IPS-20b (cell line): Measurements from ENCODE around the gene TMEM273.

Source experiments
- H3K27ac ChIP-seq: one replicate; pipeline ENCODE4 v1.5.1; 2013; ENCODE audit warnings: low read length
- H3K27me3 ChIP-seq: 2 replicates; pipeline ENCODE4 v1.6.1; 2013; ENCODE audit warnings: mild to moderate bottlenecking, low read length, inconsistent platforms; ENCODE audit not compliant: insufficient read depth
- H3K36me3 ChIP-seq: 2 replicates; pipeline ENCODE4 v1.6.1; 2013; ENCODE audit warnings: low read depth, mild to moderate bottlenecking, inconsistent platforms, low read length, moderate library complexity; ENCODE audit not compliant: insufficient read depth
- H3K4me1 ChIP-seq: 2 replicates; pipeline ENCODE4 v1.6.1; 2013; ENCODE audit warnings: mild to moderate bottlenecking, control low read depth, inconsistent platforms, low read length, moderate library complexity; ENCODE audit not compliant: insufficient read depth
- H3K4me3 ChIP-seq: 2 replicates; pipeline ENCODE4 v1.5.1; 2013; ENCODE audit warnings: mild to moderate bottlenecking, low read length, inconsistent platforms
- H3K9ac ChIP-seq: 2 replicates; pipeline ENCODE4 v1.6.1; 2013; ENCODE audit warnings: low read depth, mild to moderate bottlenecking, inconsistent platforms, low read length, moderate library complexity
- H3K9me3 ChIP-seq: 2 replicates; pipeline ENCODE4 v1.6.1; 2013; ENCODE audit warnings: mild to moderate bottlenecking, low read depth, low read length, inconsistent platforms; ENCODE audit not compliant: insufficient read depth

Gene TMEM273

GRCh38 chr10:49133706-49134248 is 54.4 kb downstream of the TMEM273 start, which contains the start of gene FAM170B:
TSS of gene FAM170B (minus strand) at chr10:49134021. CDS start at chr10:49133918, 103 bp downstream.
- no peaks in the 10 kb centered on the region for H3K27me3 ChIP-seq
- H3K36me3 ChIP-seq = no peaks in the 10 kb centered on the region
- no peak within 1 kb of the TSS for H3K27ac ChIP-seq
- H3K9me3 ChIP-seq = no peaks in the 10 kb centered on the region; the same call in 1 of the 2 replicates
- H3K4me1 ChIP-seq = no peaks in the 10 kb centered on the region
- H3K9ac ChIP-seq = no peak within 1 kb of the TSS
- no peak within 1 kb of the TSS for H3K4me3 ChIP-seq

GRCh38 chr10:49132362-49132737 is 55.8 kb downstream of the TMEM273 start:
- no peak overlapping the region for H3K27ac ChIP-seq
- no peaks in the 10 kb centered on the region for H3K27me3 ChIP-seq

GRCh38 chr10:49131507-49132361 is 56.5 kb downstream of the TMEM273 start:
- H3K9me3 ChIP-seq = no peaks in the 10 kb centered on the region; the same call in 1 of the 2 replicates
- H3K4me3 ChIP-seq = no peak overlapping the region

More at GRCh38 chr10:49132362-49132737, 55.8 kb downstream of the TMEM273 start:
- Histone ChIP-seq H3K4me1 (no peaks in the 10 kb centered on the region), H3K9me3 (no peaks in the 10 kb centered on the region; the same call in 1 of the 2 replicates), H3K9ac (no peak overlapping the region), H3K4me3 (no peak overlapping the region), H3K36me3 (no peaks in the 10 kb centered on the region)

GRCh38 chr10:49129376-49129775 is 58.8 kb downstream of the TMEM273 start:
- no peaks in the 10 kb centered on the region for H3K9me3 ChIP-seq
- no peak overlapping the region for H3K9ac ChIP-seq
- H3K27ac ChIP-seq = no peak overlapping the region
- no peaks in the 10 kb centered on the region for H3K36me3 ChIP-seq
- H3K4me1 ChIP-seq = no peaks in the 10 kb centered on the region
- H3K4me3 ChIP-seq = no peak overlapping the region
- no peaks in the 10 kb centered on the region for H3K27me3 ChIP-seq

More at GRCh38 chr10:49131507-49132361, 56.5 kb downstream of the TMEM273 start:
- Histone ChIP-seq H3K9ac (no peak overlapping the region), H3K27me3 (no peaks in the 10 kb centered on the region), H3K27ac (no peak overlapping the region), H3K36me3 (no peaks in the 10 kb centered on the region), H3K4me1 (no peaks in the 10 kb centered on the region)

GRCh38 chr10:49128854-49129253 is 59.3 kb downstream of the TMEM273 start:
- Histone ChIP-seq H3K27me3 (no peaks in the 10 kb centered on the region), H3K4me3 (no peak overlapping the region), H3K9ac (no peak overlapping the region), H3K27ac (no peak overlapping the region), H3K4me1 (no peaks in the 10 kb centered on the region), H3K36me3 (no peaks in the 10 kb centered on the region), H3K9me3 (no peaks in the 10 kb centered on the region)

GRCh38 chr10:49123981-49124950 is 63.9 kb downstream of the TMEM273 start:
- Histone ChIP-seq H3K36me3 (no peaks in the 10 kb centered on the region), H3K9ac (no peak overlapping the region), H3K9me3 (no peaks in the 10 kb centered on the region), H3K4me3 (no peak overlapping the region), H3K4me1 (peaks cover 7% of the 10 kb centered on the region; the same call in 1 of the 2 replicates), H3K27ac (no peak overlapping the region), H3K27me3 (no peaks in the 10 kb centered on the region)

- no peaks in the 10 kb centered on the region for H3K36me3 ChIP-seq
- H3K4me3 ChIP-seq = no peak overlapping the region
- H3K9ac ChIP-seq = no peak overlapping the region
- H3K27me3 ChIP-seq = peaks cover 21% of the 10 kb centered on the region
- H3K27ac ChIP-seq = no peak overlapping the region
- peaks cover 7% of the 10 kb centered on the region; the same call in 1 of the 2 replicates for H3K4me1 ChIP-seq
- H3K9me3 ChIP-seq = no peaks in the 10 kb centered on the region
These were observed 67.3 kb downstream of the TMEM273 start for GRCh38 chr10:49120911-49121310.

- Histone ChIP-seq H3K4me3 (no peak overlapping the region), H3K36me3 (no peaks in the 10 kb centered on the region), H3K9me3 (no peaks in the 10 kb centered on the region), H3K9ac (no peak overlapping the region), H3K27me3 (peaks cover 28% of the 10 kb centered on the region), H3K4me1 (peaks cover 7% of the 10 kb centered on the region; the same call in 1 of the 2 replicates), H3K27ac (no peak overlapping the region)
These were observed 68.4 kb downstream of the TMEM273 start for GRCh38 chr10:49119746-49120145.

- Histone ChIP-seq H3K9ac (no peak overlapping the region), H3K27me3 (peaks cover 40% of the 10 kb centered on the region), H3K9me3 (no peaks in the 10 kb centered on the region), H3K27ac (no peak overlapping the region), H3K4me1 (peaks cover 7% of the 10 kb centered on the region; the same call in 1 of the 2 replicates), H3K36me3 (no peaks in the 10 kb centered on the region), H3K4me3 (no peak overlapping the region)
These were observed 69.6 kb downstream of the TMEM273 start for GRCh38 chr10:49118430-49119074.

- Histone ChIP-seq H3K27ac (no peak overlapping the region), H3K36me3 (no peaks in the 10 kb centered on the region), H3K9ac (no peak overlapping the region), H3K9me3 (no peaks in the 10 kb centered on the region), H3K4me3 (no peak overlapping the region), H3K4me1 (peaks cover 7% of the 10 kb centered on the region; the same call in 1 of the 2 replicates), H3K27me3 (peaks cover 44% of the 10 kb centered on the region)
These were observed 70.7 kb downstream of the TMEM273 start for GRCh38 chr10:49117376-49118070.
